ENCODE measurements around the gene LINGO4.
A peak's percentile ranks its signal among the peaks of the same experiment; 100 is the strongest.
"Not testable (repeated sequence)": the region's sequence is repeated elsewhere in the genome, so short reads cannot be mapped to it uniquely, and the experiment has no call there.

LINGO4 gene

DNA sequence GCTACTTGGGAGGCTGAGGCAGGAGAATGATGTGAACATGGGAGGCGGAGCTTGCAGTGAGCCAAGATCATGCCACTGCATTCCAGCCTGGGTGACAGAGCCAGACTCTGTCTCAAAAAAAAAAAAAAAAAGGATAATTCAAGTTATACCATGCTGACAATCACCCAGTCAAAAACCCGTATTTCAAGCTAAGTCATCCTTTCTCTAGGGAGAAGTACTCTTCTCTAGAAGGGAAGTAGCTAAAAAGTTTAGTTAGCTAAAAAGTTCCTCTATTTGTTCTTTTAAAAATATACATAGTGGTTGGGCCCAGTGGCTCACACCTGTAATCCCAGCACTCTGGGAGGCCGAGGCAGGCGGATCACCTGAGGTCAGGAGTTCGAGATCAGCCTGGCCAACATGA lies 24.5 kb downstream of the LINGO4 start:
- DNase-seq: not testable (repeated sequence)

GRCh38 chr1:151779852-151780251 lies 25.4 kb downstream of the LINGO4 start:
- DNase-seq: no peak

DNA sequence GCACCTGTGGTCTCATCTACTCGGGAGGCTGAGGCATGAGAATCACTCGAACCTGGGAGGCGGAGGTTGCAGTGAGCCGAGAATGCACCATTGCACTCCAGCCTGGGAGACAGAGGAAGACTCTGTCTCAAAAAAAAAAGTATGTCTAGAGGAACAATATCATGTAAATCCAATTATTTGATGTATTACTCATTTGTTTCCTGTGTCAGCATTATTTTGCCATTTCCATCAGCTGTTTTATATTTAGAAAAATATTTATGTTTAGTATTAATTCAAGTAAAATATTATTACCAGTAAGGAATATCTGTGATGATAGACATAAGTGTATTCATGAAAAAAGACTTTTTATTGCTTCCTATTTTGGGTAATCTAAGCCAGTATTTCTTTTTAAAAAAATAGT lies 27.9 kb downstream of the LINGO4 start:
- no peak for DNase-seq

- DNase-seq: no peak
Observed at GRCh38 chr1:151776665-151777062, 28.6 kb downstream of the LINGO4 start.

- no peak for DNase-seq
Observed at GRCh38 chr1:151775894-151776664, 29.1 kb downstream of the LINGO4 start.

- no peak for DNase-seq
Observed at GRCh38 chr1:151774256-151774922, 30.8 kb downstream of the LINGO4 start.

DNA sequence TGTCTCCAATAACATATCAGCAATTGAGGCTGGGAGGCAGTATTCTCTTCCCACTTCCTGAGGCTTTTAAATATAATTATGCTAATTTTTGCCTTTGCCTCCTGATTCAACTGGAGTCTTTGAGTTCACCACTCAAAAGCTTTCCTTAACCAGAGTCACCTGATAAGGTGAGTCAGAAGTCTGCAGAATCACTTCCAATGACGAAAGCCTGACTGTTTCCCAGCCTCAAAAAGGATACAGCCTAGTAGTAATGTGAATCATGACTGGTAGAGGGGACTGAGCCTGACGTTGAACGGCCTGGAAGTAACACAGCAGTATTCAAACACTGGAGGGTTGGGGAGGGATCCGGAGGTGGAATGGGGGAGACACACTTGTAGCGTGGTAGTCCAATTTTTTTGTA lies 31.5 kb downstream of the LINGO4 start:
- no peak for DNase-seq

DNA sequence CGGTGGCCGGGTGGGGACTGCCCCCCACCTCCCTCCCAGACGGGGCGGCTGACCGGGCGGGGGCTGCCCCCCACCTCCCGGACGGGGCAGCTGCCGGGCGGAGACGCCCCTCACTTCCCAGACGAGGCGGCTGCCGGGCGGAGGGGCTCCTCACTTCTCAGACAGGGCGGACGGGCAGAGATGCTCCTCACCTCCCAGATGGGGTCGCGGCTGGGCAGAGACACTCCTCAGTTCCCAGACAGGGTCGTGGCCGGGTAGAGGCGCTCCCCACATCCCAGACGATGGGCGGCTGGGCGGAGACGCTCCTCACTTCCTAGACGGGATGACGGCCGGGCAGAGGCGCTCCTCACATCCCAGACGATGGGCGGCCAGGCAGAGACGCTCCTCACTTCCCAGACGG lies 35.9 kb downstream of the LINGO4 start:
- not testable (repeated sequence) for DNase-seq

DNA sequence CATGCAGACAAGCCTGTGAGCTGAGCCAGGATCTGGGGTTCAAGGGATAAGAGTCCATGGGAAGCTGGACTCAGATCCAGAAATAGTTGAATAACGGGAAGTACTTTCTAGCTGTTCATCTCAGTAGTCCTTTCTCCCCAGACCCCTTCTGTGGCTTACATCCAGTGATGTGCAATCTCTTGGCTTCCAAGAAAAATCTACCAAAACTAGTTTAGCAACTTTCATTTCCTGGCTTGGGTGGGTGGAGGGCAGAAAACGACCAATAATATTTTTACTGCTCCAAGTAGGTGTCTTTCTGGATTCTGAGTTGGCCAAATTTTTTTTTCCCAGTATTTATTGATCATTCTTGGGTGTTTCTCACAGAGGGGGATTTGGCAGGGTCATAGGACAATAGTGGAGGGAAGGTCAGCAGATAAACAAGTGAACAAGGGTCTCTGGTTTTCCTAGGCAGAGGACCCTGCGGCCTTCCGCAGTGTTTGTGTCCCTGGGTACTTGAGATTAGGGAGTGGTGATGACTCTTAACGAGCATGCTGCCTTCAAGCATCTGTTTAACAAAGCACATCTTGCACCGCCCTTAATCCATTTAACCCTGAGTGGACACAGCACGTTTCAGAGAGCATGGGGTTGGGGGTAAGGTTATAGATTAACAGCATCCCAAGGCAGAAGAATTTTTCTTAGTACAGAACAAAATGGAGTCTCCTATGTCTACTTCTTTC lies 36.7 kb downstream of the LINGO4 start:
- DNase-seq: not testable (repeated sequence)

- no peak for DNase-seq
Observed at GRCh38 chr1:151763990-151764389, 41.2 kb downstream of the LINGO4 start.

DNA sequence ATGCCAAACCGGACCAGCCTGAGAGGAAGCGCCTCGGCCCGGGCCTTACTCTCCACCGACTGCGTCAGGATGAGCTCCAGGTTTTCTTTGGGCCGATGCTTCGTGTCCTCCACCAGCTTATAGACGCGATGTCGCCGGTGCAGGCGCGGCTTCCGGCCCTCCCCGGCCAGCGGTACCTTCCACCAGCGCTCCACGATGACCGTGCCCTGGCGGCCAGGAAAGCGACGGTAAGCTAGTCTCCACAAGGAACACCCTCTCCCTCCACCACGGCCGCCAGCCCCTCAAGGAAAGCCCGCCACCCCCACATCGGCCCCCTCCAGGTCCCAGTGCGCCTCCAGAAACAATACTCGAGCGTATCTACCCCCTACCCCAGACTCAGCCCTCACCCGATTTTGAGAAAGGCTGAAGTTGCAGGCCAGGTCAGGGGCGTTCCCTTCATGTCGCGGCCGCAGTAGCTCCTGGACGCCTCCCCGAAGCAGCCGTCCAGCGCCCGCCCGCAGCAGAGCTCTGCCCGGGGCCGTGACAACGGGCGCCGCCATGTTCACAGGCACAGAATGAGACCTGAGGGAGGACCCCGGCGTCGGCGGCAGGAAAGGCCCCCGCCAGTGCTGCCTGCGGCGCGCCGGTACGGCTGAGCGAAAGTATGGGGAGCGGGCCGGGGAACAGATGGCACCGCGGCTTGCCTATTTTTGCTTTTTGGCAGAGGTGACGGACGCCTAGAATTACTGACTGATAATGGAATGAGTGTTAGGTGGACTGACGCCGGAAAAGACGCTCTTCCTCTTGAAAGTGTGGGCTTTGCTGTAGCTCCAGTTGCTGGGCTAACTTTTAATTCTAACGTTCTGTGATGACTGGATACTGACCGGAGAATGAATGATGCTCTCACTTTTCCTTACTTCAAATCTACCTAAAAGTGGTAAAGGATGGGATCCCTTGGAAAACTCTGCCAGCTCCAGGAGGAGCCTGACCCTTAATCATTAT lies 42.0 kb downstream of the LINGO4 start, which contains the start of gene MRPL9:
MRPL9 (minus strand) TSS at position 556 of the 981 bp plus-strand sequence; CDS start at position 539, 17 bp downstream.
- DNase-seq: peak; percentile 48

- DNase-seq: no peak
Observed at GRCh38 chr1:151760597-151761385, 44.4 kb downstream of the LINGO4 start.

DNA sequence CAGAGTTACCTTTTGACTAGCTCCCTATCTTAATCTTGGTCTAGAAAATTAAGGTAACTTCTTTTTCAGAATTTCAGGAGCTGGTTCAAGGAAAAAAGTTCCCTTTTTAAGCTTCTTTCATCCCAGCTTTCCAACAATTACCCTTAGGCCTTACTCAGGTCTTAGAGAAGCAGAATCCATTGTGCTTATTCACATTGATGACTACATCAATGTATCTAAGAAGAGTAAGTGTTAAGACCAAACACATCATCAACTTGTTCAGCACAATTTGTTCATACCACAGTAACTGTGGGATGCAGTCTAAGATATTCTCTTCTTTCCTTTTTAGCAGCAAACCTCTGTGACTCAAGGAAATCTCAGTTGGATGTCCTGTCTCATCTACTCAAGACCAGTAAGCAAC lies 46.0 kb downstream of the LINGO4 start:
- DNase-seq: no peak

DNA sequence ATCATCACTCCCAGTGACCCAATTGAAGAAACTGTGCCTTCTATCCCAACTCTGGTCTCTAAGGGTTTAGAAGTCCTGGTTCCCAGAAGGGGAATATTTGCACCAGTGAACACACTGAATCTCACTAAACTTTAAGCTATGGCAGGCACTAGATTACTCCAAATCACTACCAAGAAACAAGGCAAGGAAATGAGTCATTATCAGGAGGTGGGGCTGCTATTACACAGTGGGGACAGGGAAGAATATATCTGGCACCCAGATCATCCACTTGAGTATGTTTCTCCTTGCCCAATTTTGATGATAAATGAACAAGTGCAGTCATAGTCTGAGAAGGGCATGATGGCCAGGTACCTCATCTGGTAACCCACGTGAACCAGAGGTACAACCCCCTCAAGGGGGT lies 48.9 kb downstream of the LINGO4 start:
- no peak for DNase-seq

Measured in NCI-H187 treated with DMSO at 0.1 percent for 48 hours (cell line).